ENCODE results near the gene ZC3H14.

ZC3H14 gene

GRCh38 chr14:88547386-88547780, 15.5 kb upstream of the ZC3H14 start:
- CTCF ChIA-PET, result no interaction called here
- peaks cover 2% of the 10 kb centered on the region for H3K4me1 ChIP-seq (ENCODE audit: control insufficient read depth, insufficient read depth, low read length)
- no peak overlapping the region for H3K27ac ChIP-seq (ENCODE audit: extremely low read depth, low read depth, low read length)
- no peaks in the 10 kb centered on the region for H3K9me3 ChIP-seq (ENCODE audit: control insufficient read depth, insufficient read depth, low read depth, low read length)
- TF ChIP-seq ZNF76 (tag by site-specific recombination; IDR thresholded peaks at IDR 0.05; ENCODE audit: borderline replicate concordance, low read depth), result no peak
- TF ChIP-seq ZBTB21 (tag by site-specific recombination; IDR thresholded peaks at IDR 0.05), result no peak
- TF ChIP-seq PRDM1 (tag by site-specific recombination; IDR thresholded peaks at IDR 0.05), result no peak
- no peak for TF ChIP-seq ZIC2 (tag by site-specific recombination; IDR thresholded peaks at IDR 0.05)
- no peak for TF ChIP-seq ZNF645 (tag by site-specific recombination; IDR thresholded peaks at IDR 0.05)
- TF ChIP-seq KLF10 (tag by site-specific recombination; IDR thresholded peaks at IDR 0.05), result no peak
- TF ChIP-seq ATF2 (tag by site-specific recombination; IDR thresholded peaks at IDR 0.05; ENCODE audit: low read depth), result no peak
- no peak for TF ChIP-seq ZNF843 (tag by site-specific recombination; IDR thresholded peaks at IDR 0.05)
- no peak for TF ChIP-seq SP7 (tag by site-specific recombination; IDR thresholded peaks at IDR 0.05)
- TF ChIP-seq GLIS2 (tag by site-specific recombination; IDR thresholded peaks at IDR 0.05), result no peak
- peaks cover 0 to 22% of the 10 kb centered on the region in 2 experiments; a peak in 2 of 3 replicates for H3K36me3 ChIP-seq (ENCODE audit: control insufficient read depth in 2 of 2, insufficient read depth in 1 of 2, low read length in 2 of 2)
- H3K4me3 ChIP-seq (ENCODE audit: low read depth, low read length), result no peak overlapping the region
- POLR2A ChIA-PET, result no interaction called here

- peaks cover 0 to 22% of the 10 kb centered on the region in 2 experiments; a peak in 2 of 3 replicates for H3K36me3 ChIP-seq (ENCODE audit: control insufficient read depth in 2 of 2, insufficient read depth in 1 of 2, low read length in 2 of 2)
- TF ChIP-seq TCF7L2 (IDR thresholded peaks at IDR 0.05; ENCODE audit: borderline replicate concordance, low read depth, low read length), result no peak
- H3K9me3 ChIP-seq (ENCODE audit: control insufficient read depth, insufficient read depth, low read depth, low read length), result no peaks in the 10 kb centered on the region
- ChIA-PET CTCF (no interaction called here), POLR2A (no interaction called here)
- H3K27ac ChIP-seq (ENCODE audit: extremely low read depth, low read depth, low read length), result no peak overlapping the region
- H3K4me1 ChIP-seq (ENCODE audit: control insufficient read depth, insufficient read depth, low read length), result peaks cover 6% of the 10 kb centered on the region
- H3K4me3 ChIP-seq (ENCODE audit: low read depth, low read length), result no peak overlapping the region
These were observed 12.8 kb upstream of the ZC3H14 start for GRCh38 chr14:88550078-88550477.

- ChIA-PET CTCF (interaction anchor here (0.6 to 1.3 kb wide), 2 partner anchors 8 to 58 kb away, joined by 3 read pairs; no protein-coding TSS in a partner anchor), POLR2A (interaction anchor here (1.4 kb wide), 1 partner anchor 12 kb away, joined by 4 read pairs; no protein-coding TSS in a partner anchor)
- H3K27ac ChIP-seq (ENCODE audit: extremely low read depth, low read depth, low read length), result peak overlapping the region; percentile 46; the same call in 1 of the 2 replicates
- peak overlapping the region; percentile 65 for H3K4me3 ChIP-seq (ENCODE audit: low read depth, low read length)
- H3K4me1 ChIP-seq (ENCODE audit: control insufficient read depth, insufficient read depth, low read length), result peaks cover 10% of the 10 kb centered on the region
- peaks cover 0 to 22% of the 10 kb centered on the region in 2 experiments; a peak in 2 of 3 replicates for H3K36me3 ChIP-seq (ENCODE audit: control insufficient read depth in 2 of 2, insufficient read depth in 1 of 2, low read length in 2 of 2)
- H3K9me3 ChIP-seq (ENCODE audit: control insufficient read depth, insufficient read depth, low read depth, low read length), result no peaks in the 10 kb centered on the region
- TF ChIP-seq ZBTB21 (tag by site-specific recombination; IDR thresholded peaks at IDR 0.05), result 0 out of 2 replicates have a peak, but pooled peaks have one; percentile 16
- peak; percentile 55 for TF ChIP-seq ZXDB (tag by site-specific recombination; IDR thresholded peaks at IDR 0.05)
- TF ChIP-seq ZBTB26 (tag by site-specific recombination; optimal IDR thresholded peaks at IDR 0.05), result peak; percentile 64
- peak; percentile 96 for TF ChIP-seq ZNF692 (tag by site-specific recombination; IDR thresholded peaks at IDR 0.05)
- TF ChIP-seq ZSCAN18 (tag by site-specific recombination; IDR thresholded peaks at IDR 0.05), result no peak
- TF ChIP-seq ZNF654 (tag by site-specific recombination; IDR thresholded peaks at IDR 0.05; ENCODE audit: low read depth), result peak; percentile 3; the same call in 1 of the 2 replicates
- TF ChIP-seq EGR2 (tag by site-specific recombination; IDR thresholded peaks at IDR 0.05; ENCODE audit: low read depth), result no peak
- TF ChIP-seq ZNF335 (tag by site-specific recombination; conservative IDR thresholded peaks at IDR 0.05), result peak; percentile 77
- TF ChIP-seq KLF16 (tag by site-specific recombination; IDR thresholded peaks at IDR 0.05), result peak; percentile 36; the same call in 1 of the 2 replicates
- TF ChIP-seq ZSCAN30 (tag by site-specific recombination; IDR thresholded peaks at IDR 0.05), result peak; percentile 77
- no peak for TF ChIP-seq ZNF221 (tag by site-specific recombination; IDR thresholded peaks at IDR 0.05; ENCODE audit: borderline replicate concordance)
- no peak for TF ChIP-seq WT1 (tag by site-specific recombination; IDR thresholded peaks at IDR 0.05)
- no peak for TF ChIP-seq MZF1 (tag by site-specific recombination; IDR thresholded peaks at IDR 0.05; ENCODE audit: borderline replicate concordance)
- no peak for TF ChIP-seq ZNF521 (tag by site-specific recombination; IDR thresholded peaks at IDR 0.05)
These were observed 11.6 kb upstream of the ZC3H14 start for GRCh38 chr14:88551094-88551870.

Data from HEK293 (cell line).